H1 (cell line): Measurements from ENCODE around the gene TAL2. TPM values are rescaled to one million over a fixed set of nuclear protein-coding genes. Genes with fewer than 3 reads are reported as not detected.

Experiments
- ASH2L ChIP-seq: fragments of 200-600, 300-600 bp; sonication (generic); IDR thresholded peaks from one replicate; pipeline ENCODE4 v1.7.1; 2017; ENCODE audit warnings: low read length
- KDM4A ChIP-seq: IDR thresholded peaks from one replicate; pipeline ENCODE4 v1.7.1; 2012; ENCODE audit warnings: low read depth, mild to moderate bottlenecking, moderate library complexity, low read length, inconsistent platforms; ENCODE audit not compliant: severe bottlenecking
- MAFK ChIP-seq: IDR thresholded peaks from 2 replicates; pipeline ENCODE4 v1.6.1; 2012; ENCODE audit warnings: low read depth, mild to moderate bottlenecking, improper control_type of control experiment, low read length
- RAD21 ChIP-seq, 2 experiments: IDR thresholded peaks in 1 of 2; conservative IDR thresholded peaks in 1 of 2; 2 replicates each; pipeline ENCODE4 v1.6.1; 2011; ENCODE audit warnings: low read depth in 2 of 2, low read length in 2 of 2, improper control_type of control experiment in 1 of 2, inconsistent platforms in 1 of 2, mild to moderate bottlenecking in 1 of 2, moderate library complexity in 1 of 2
- TEAD4 ChIP-seq: IDR thresholded peaks from 2 replicates; pipeline ENCODE4 v1.6.1; 2012; ENCODE audit warnings: low read depth, low read length, inconsistent platforms, mixed read lengths
- polyA plus RNA-seq, 7 experiments: library from polyadenylated mRNA; depleted of rRNA in 3 of 7; stranded (reverse) in 5 of 7; unstranded in 2 of 7; fragments of >200 nt in 5 of 7; fragments of 200-250 nt in 2 of 7; gene quantifications; 1 replicate in 5 of 7; 2 replicates in 1 of 7; 4 replicates in 1 of 7; pipeline versions ENCODE4 v1.2.1 to v1.2.3, GENCODE V29; 2011 to 2013; ENCODE audit warnings: missing spikeins in 2 of 7, mixed read lengths in 2 of 7
- total RNA-seq: library from RNA; stranded (reverse); fragmentation: NEBNext Ultra II Directional; extraction: Animal tissue kit (Norgen Biotek cat#: 25700); gene quantifications from 2 replicates; pipeline ENCODE4 v1.2.1, GENCODE V29; 2021
- TF ChIP-seq, protein P1 (sequence below): IDR thresholded peaks from 2 replicates; pipeline ENCODE4 v1.6.1; 2011; ENCODE audit warnings: low read depth, mild to moderate bottlenecking, low read length; ENCODE audit not compliant: insufficient read depth

The TAL2 gene
- total and polyA plus RNA-seq, 2 of the 8 experiments (the other 6 are each of a cell fraction or from before 2014, with no cell fraction given) = 0.65 to 0.82 TPM

DNA sequence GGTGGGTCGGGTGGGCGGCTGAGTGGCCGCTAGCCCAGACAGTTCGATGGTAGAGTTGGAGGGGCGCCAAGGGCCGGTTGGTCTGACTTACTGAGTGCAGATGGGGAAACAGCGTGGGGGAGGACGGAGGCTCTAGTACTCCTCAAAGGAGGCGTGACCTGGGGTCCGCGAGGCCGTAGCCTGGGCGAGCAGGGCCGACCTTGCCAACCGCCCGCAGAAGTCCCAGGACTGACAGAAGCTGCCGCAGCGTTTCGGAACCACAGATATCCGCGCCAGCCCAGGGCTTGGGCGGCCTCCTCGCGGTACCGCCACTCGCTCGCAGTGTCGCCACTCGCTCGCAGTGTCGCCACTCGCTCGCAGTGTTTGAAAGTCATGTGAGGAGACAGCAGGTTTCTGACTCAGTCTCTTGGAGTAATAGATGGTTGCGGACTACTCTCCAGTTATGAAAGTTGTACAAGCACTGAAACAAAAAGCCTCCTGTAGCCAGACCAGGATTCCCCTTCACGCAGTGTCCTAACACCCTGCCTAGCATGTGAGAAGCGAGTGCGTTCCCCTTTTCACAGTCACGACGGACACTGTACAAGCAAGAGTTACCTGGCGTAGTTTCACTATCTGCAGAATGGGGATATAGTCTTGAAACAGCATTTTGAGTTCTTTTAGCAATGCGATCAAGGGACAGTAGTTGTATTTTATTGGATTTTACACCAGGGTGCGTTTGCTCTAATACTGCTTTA lies 32.8 kb downstream of the TAL2 start (continued):
- TF ChIP-seq, protein P1, sequence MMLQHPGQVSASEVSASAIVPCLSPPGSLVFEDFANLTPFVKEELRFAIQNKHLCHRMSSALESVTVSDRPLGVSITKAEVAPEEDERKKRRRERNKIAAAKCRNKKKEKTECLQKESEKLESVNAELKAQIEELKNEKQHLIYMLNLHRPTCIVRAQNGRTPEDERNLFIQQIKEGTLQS = no peak
- TF ChIP-seq ASH2L (peak; percentile 66), RAD21 (IDR thresholded peaks at IDR 0.05 in 1 of 2, conservative IDR thresholded peaks at IDR 0.05 in 1 of 2; ENCODE audit: low read depth in 2 of 2, low read length in 2 of 2) (no peak), MAFK (no peak), TEAD4 (no peak), KDM4A (peak; percentile 62)
